Fibroblast of villous mesenchyme (primary cell): Measurements from ENCODE around the gene MMP24. TPM values are rescaled to one million over a fixed set of nuclear protein-coding genes. Genes with fewer than 3 reads are reported as not detected.

Source experiments
- DNase-seq: peaks from one replicate; pipeline ENCODE4 v3.0.0-alpha.2; 2010; ENCODE audit warnings: low read depth
- H3K4me3 ChIP-seq: 2 replicates; pipeline ENCODE4 v1.5.1; 2011; ENCODE audit warnings: low read depth, mild to moderate bottlenecking, low read length
- total RNA-seq: library from RNA; depleted of rRNA; stranded (reverse); fragments of >200 nt; gene quantifications from 2 replicates; pipeline ENCODE4 v1.2.3, GENCODE V29; 2012
- TF ChIP-seq, protein P1 (sequence below): IDR thresholded peaks from 2 replicates; pipeline ENCODE4 v1.5.1; 2012; ENCODE audit warnings: low read depth, mild to moderate bottlenecking, low read length; ENCODE audit not compliant: insufficient read depth

Gene MMP24
- total RNA-seq, 1 donor, result 0.43 TPM

DNA sequence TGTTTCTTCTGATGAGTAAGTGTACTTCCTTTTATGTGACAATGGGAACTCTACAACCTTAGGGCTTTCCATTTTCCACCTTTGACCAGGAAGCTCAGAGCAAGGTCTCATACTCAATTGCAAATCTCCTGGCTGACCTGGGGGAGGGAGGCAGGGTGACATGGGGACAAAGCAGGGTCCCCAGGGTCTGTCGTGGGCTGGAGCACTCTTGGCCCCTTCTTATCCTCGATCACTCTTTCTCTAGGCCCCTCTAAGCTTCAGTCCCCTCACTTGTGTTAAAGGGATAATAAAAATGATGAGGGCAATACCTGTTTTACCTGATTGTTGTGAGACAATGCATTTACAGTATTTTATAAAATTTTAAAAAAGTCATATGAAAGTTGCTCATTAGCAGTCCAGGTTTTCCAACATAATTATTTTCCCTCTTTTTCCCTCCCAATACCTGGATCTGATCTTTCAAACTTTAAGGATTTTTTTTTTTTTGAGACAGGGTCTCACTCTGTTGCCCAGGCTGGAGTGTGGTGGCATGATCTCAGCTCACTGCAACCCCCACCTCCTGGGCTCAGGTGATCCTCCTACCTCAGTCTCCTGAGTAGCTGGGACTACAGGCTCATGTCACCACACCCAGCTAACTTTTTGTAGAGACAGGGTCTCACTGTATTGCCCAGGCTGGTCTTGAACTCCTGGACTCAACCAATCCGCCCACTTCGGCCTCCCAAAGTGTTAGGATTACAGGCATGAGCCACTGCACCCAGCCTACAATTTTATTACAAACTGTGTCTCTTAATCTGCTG lies 74.2 kb downstream of the MMP24 start:
- H3K4me3 ChIP-seq, result no peak overlapping the region
- TF ChIP-seq, protein P1, sequence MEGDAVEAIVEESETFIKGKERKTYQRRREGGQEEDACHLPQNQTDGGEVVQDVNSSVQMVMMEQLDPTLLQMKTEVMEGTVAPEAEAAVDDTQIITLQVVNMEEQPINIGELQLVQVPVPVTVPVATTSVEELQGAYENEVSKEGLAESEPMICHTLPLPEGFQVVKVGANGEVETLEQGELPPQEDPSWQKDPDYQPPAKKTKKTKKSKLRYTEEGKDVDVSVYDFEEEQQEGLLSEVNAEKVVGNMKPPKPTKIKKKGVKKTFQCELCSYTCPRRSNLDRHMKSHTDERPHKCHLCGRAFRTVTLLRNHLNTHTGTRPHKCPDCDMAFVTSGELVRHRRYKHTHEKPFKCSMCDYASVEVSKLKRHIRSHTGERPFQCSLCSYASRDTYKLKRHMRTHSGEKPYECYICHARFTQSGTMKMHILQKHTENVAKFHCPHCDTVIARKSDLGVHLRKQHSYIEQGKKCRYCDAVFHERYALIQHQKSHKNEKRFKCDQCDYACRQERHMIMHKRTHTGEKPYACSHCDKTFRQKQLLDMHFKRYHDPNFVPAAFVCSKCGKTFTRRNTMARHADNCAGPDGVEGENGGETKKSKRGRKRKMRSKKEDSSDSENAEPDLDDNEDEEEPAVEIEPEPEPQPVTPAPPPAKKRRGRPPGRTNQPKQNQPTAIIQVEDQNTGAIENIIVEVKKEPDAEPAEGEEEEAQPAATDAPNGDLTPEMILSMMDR, result no peak
- no peak for DNase-seq

DNA sequence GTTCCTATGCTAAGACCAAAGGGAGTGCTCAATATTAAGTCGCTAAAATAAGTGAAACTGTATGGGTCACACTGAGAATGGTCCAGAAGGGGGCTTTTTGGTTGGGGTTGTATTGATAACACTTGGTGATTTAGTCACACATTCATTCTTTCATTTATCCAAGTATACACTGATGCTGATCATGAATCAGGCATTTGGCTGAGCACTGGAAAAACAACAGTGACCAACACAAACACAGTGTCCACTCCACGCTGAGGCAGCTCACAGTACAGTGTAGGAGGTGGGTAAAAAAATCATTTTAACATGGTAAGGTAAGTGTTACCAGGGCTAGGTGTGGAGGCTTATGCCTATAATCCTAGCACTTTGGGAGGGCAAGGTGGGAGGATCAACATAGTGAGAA lies 74.9 kb downstream of the MMP24 start:
- no peak overlapping the region for H3K4me3 ChIP-seq
- TF ChIP-seq, protein P1, result no peak
- DNase-seq, result no peak

DNA sequence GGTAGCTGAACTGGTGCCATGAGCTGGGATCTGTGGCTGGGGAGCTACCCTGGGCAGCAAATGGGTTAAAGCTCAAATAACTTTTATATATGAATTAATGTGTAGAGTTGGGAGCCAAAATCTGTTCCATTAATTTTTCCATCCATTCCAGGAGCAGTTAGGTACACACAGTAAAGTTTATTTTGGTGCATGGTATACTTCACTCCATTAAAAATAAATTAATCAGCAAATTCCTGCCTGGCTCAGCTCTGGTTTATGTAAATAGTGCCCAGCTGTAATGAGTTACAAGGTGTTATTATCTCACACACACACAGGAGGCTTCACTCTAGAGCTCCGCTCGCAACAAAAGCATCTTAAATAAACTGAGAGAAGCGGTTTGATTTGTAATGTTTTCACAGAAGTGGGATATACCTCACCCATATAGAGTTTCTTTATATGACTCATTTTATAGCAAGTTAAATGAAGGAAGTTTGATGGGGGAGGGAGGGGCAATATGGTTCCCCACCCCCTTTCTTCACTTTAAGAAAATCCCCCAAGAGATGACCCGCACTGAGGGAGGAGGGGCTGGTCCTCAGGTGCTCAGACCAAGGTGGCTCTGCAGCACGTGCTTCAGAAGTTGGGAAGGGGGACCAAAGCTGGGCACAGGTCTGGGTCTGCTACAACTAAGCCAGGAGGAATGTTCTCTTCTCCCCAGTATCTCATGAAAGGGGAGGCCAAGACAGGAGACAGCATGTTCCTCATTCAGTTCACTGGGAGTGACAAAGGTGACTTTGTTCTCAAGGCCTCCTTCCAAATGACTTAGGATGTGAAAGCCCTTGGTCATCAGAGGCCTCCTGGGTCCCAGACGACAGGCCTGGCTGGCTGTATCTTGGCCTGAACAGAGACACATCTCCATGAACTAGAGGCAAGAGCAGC lies 76.2 kb downstream of the MMP24 start:
- TF ChIP-seq, protein P1, result no peak
- DNase-seq, result no peak
- no peak overlapping the region for H3K4me3 ChIP-seq

DNA sequence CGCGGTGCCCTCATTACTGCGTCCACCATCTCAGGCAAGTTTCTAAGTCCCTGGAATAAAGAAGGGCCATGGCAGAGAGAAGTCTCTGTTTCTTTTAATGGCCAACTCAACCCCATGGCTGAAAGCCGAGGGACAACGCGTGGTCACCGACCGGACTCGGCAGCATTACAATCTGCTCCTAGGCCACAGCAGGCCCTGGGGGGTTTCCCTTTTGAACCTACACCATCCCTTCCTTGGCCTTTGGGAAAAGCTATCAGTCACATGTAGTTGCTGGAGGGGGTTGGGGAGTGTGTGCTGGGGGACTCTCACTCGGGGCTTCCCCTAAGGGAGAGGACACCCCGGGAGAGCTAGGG lies 76.9 kb downstream of the MMP24 start:
- DNase-seq, result no peak
- no peak overlapping the region for H3K4me3 ChIP-seq
- TF ChIP-seq, protein P1, result no peak

DNA sequence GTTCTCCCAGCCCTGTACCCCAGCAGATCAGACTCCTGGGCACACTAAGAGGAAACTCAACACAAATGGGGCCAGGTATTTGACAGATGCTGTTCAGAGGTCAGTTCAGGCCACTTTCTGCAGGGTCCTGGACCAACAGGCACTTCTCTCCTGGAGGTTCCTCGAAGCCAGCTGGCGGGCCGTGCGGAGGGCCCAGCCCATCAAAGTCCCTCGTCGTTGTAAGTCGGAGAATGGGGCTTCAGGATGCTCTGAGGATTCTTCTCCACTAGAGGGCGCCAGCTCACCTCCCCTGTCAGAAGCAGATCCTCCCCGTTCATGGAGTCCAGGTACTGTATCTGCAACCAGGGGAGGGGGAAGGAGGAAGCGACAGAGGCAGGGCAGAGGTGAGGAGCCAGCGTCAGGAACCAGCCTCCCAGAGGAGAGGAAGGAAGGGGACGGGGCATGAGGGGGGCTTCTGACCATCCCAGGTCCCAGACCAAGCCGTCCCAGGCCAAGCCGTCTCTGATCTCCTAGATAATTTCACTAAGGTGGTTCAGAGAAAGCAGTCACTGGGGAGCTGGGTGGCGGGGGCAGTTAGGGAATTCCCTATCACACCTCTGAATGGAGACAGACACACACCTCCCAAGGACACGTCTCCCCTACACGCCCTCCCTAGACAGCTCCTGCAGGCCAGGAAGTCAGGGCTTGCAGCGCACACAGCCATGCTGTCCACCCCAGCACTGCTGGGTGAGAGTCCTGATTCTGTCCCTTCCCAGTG lies 77.4 kb downstream of the MMP24 start:
- no peak overlapping the region for H3K4me3 ChIP-seq
- DNase-seq, result peak; percentile 92
- TF ChIP-seq, protein P1, result peak; percentile 98

DNA sequence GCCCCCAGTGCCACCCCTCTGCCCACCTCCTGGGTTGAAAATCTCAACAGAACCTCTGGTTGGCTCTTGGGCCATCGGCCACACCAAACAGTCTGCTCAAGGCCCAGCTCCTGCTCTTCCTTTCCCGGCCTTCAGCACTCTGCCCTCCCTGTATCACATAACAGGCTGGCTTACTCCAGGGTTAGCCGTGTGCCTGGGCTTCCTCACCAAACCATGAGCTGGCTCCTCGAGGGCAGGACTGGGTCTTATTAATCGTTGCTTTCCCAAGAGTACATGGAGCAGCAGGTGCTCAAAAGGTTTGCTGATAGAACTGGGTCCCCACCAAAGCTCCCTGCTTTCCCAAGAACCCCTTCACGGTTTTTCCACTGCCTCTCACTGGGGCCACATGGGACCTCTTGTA lies 78.5 kb downstream of the MMP24 start:
- no peak overlapping the region for H3K4me3 ChIP-seq
- DNase-seq, result no peak
- TF ChIP-seq, protein P1, result no peak
